K562 (cell line): ENCODE data around the gene CGGBP1. TPM values are rescaled to one million over a fixed set of nuclear protein-coding genes. Genes with fewer than 3 reads are reported as not detected.
A peak's percentile ranks its signal among the peaks of the same experiment; 100 is the strongest.

Source experiments
- ATAC-seq: fragments of 200-7000 bp; cut with Tn5 transposase; 3 replicates; pipeline ENCODE4 v1.9.1; 2020; ENCODE audit warnings: moderate library complexity
- BruUV-seq: library from RNA; stranded (reverse); fragments of 400-500 nt; replicated peaks from 2 replicates; lab custom pipeline; 2021; lab: Mats Ljungman, UMichigan
- CTCF ChIA-PET: fragments of 300-600 bp; formaldehyde crosslinking; extraction: SDS; loops from one replicate; lab custom pipeline; 2021; ENCODE audit warnings: low intra/inter-chr PET ratio; lab: Yijun Ruan, JAX
- POLR2A ChIA-PET: fragments of 300-600, 350-650 bp; sonication (Branson Sonifier 250); formaldehyde crosslinking; extraction: SDS; loops from one replicate; lab custom pipeline; 2021; ENCODE audit warnings: antibody characterized with exemption, inconsistent platforms; lab: Yijun Ruan, JAX
- DNase-seq, 4 experiments: peaks; one replicate each; pipeline versions ENCODE4 v3.0.0 to v3.0.0-alpha.2; 2011 to 2018; ENCODE audit warnings: low spot score in 3 of 4, mixed read lengths in 3 of 4; ENCODE audit errors: extremely low read depth in 1 of 4
- FAIRE-seq: peaks from 2 replicates; lab custom pipeline; 2011; peaks lifted over from hg19 to GRCh38; lab: Jason Lieb, UNC
- H2AFZ ChIP-seq: 2 replicates; pipeline ENCODE4 v1.6.0; 2011; ENCODE audit warnings: low read depth, low read length, control low read depth, inconsistent platforms
- H3K27ac ChIP-seq: fragments of 200-600 bp; 3 replicates; pipeline ENCODE4 v1.8.0; 2011; ENCODE audit warnings: low read depth, mild to moderate bottlenecking, control low read depth, inconsistent platforms, low read length, moderate library complexity, mixed read lengths; ENCODE audit errors: extremely low read depth
- H3K27me3 ChIP-seq, 2 experiments: fragments of 300-600 bp in 1 of 2; 2 replicates in 1 of 2; 3 replicates in 1 of 2; pipeline versions ENCODE4 v1.6.0 to v1.8.0; 2011; ENCODE audit warnings: inconsistent platforms in 2 of 2, low read length in 2 of 2, mild to moderate bottlenecking in 1 of 2, mixed read lengths in 1 of 2, moderate library complexity in 1 of 2; ENCODE audit not compliant: control insufficient read depth in 2 of 2, insufficient read depth in 2 of 2
- H3K36me3 ChIP-seq: fragments of 300-600 bp; 3 replicates; pipeline ENCODE4 v1.8.0; 2011; ENCODE audit warnings: mild to moderate bottlenecking, low read length, inconsistent platforms; ENCODE audit not compliant: control insufficient read depth, insufficient read depth
- H3K4me1 ChIP-seq, 2 experiments: fragments of 200-600 bp in 1 of 2; replicated peaks in 1 of 2; 2 replicates in 1 of 2; 3 replicates in 1 of 2; pipeline versions ENCODE4 v1.5.1 to v1.8.0; 2011; ENCODE audit warnings: inconsistent platforms in 2 of 2, low read length in 2 of 2, mild to moderate bottlenecking in 1 of 2, mixed read lengths in 1 of 2, moderate library complexity in 1 of 2; ENCODE audit not compliant: control insufficient read depth in 2 of 2, insufficient read depth in 2 of 2
- H3K4me2 ChIP-seq: 2 replicates; pipeline ENCODE4 v1.6.1; 2011; ENCODE audit warnings: low read length, control low read depth, inconsistent platforms, mixed read lengths; ENCODE audit not compliant: insufficient read depth
- H3K4me3 ChIP-seq: fragments of 200-600 bp; sonication (generic), shearing (Covaris generic); 2 replicates; pipeline ENCODE4 v1.5.1; 2016; ENCODE audit warnings: control low read depth, inconsistent platforms
- H3K79me2 ChIP-seq: fragments of 200-600 bp; 3 replicates; pipeline ENCODE4 v1.8.0; 2011; ENCODE audit warnings: low read length, inconsistent platforms; ENCODE audit not compliant: control insufficient read depth, insufficient read depth
- H3K9ac ChIP-seq, 2 experiments: 2 replicates each; pipeline versions ENCODE4 v1.6.0 to v1.6.1; 2011; ENCODE audit warnings: low read depth in 2 of 2, low read length in 2 of 2, control low read depth in 1 of 2, inconsistent platforms in 1 of 2, mild to moderate bottlenecking in 1 of 2, mixed read lengths in 1 of 2; ENCODE audit not compliant: insufficient read depth in 1 of 2
- H3K9me1 ChIP-seq: one replicate; pipeline ENCODE4 v1.6.0; 2011; ENCODE audit warnings: inconsistent platforms, mild to moderate bottlenecking, low read length, moderate library complexity; ENCODE audit not compliant: control insufficient read depth, insufficient read depth
- H3K9me3 ChIP-seq: replicated peaks from 2 replicates; pipeline ENCODE4 v1.5.1; 2011; ENCODE audit warnings: low read depth, low read length, inconsistent platforms; ENCODE audit not compliant: control insufficient read depth, insufficient read depth
- H4K20me1 ChIP-seq: replicated peaks from 2 replicates; pipeline ENCODE4 v1.6.1; 2011; ENCODE audit warnings: low read length, inconsistent platforms, mixed read lengths; ENCODE audit not compliant: control insufficient read depth, insufficient read depth
- FOSL1 ChIP-seq: fragments of 200-800 bp; sonication (Bioruptor generic); conservative IDR thresholded peaks from 2 replicates; pipeline ENCODE4 v1.6.1; 2016; ENCODE audit warnings: missing genetic modification characterization, missing compliant biosample characterization
- GABPB1 ChIP-seq: sonication (generic); formaldehyde crosslinking; IDR thresholded peaks from 2 replicates; pipeline ENCODE4 v1.8.0; 2022; ENCODE audit warnings: mild to moderate bottlenecking, missing genetic modification reagents
- HMGXB4 ChIP-seq: sonication (generic); formaldehyde crosslinking; IDR thresholded peaks from 2 replicates; pipeline ENCODE4 v1.8.1; 2023; ENCODE audit warnings: mild to moderate bottlenecking, missing genetic modification reagents
- SIX5 ChIP-seq, 2 experiments: IDR thresholded peaks; 2 replicates each; pipeline ENCODE4 v1.6.1; 2011; ENCODE audit warnings: low read length in 2 of 2, borderline replicate concordance in 1 of 2, low read depth in 1 of 2, mild to moderate bottlenecking in 1 of 2, moderate library complexity in 1 of 2; ENCODE audit not compliant: insufficient read depth in 1 of 2
- TGIF2 ChIP-seq: sonication (generic); formaldehyde crosslinking; IDR thresholded peaks from 2 replicates; pipeline ENCODE4 v1.8.1; 2022; ENCODE audit warnings: mild to moderate bottlenecking, missing genetic modification reagents, moderate library complexity
- TSC22D4 ChIP-seq: fragments of 450-650 bp; IDR thresholded peaks from 2 replicates; pipeline ENCODE4 v1.6.1; 2016; ENCODE audit warnings: missing genetic modification characterization, missing biosample characterization, control low read depth
- ZNF133 ChIP-seq: fragments of 250-450 bp; sonication (Bioruptor Pico); IDR thresholded peaks from 2 replicates; pipeline ENCODE4 v1.4.0; 2020; ENCODE audit warnings: mild to moderate bottlenecking
- ZNF311 ChIP-seq: fragments of 250-450 bp; sonication (Bioruptor Pico); IDR thresholded peaks from 2 replicates; pipeline ENCODE4 v1.4.0; 2020; ENCODE audit warnings: mild to moderate bottlenecking, moderate library complexity
- ZNF583 ChIP-seq: fragments of 250-450 bp; sonication (Bioruptor Pico); IDR thresholded peaks from 2 replicates; pipeline ENCODE4 v1.4.0; 2020
- ZNF717 ChIP-seq: fragments of 250-450 bp; sonication (Bioruptor Pico); IDR thresholded peaks from 2 replicates; pipeline ENCODE4 v1.5.0; 2021
- WGBS: fragments of 100-300 bp; shearing (Covaris generic); methylation state at CpG from one replicate; pipeline ENCODE4 v1.1.6; 2016; ENCODE audit warnings: low coverage, mixed read lengths; ENCODE audit not compliant: insufficient coverage; ENCODE audit errors: missing lambda C conversion rate; 5-methylcytosine and 5-hydroxymethylcytosine counted together
- in situ Hi-C: fragments of 300-500 bp; cut with MboI; formaldehyde crosslinking; loops from 4 replicates; pipeline ENCODE4 v1.15.0; 2018; ENCODE audit warnings: inconsistent platforms, mixed read lengths
- intact Hi-C: fragments of 100-400 bp; cut with micrococcal nuclease; formaldehyde crosslinking; loops from 2 replicates; pipeline ENCODE4 v1.14.2; 2022
- polyA plus RNA-seq, 8 experiments: library from polyadenylated mRNA; depleted of rRNA in 4 of 8; stranded (reverse) in 5 of 8; unstranded in 3 of 8; fragments of >200 nt; fragmentation: Nextera tagmentation in 2 of 8; fragmentation: Illumina TruSeq in 1 of 8; extraction: Ambion mirVana in 2 of 8; extraction: Trizol in 1 of 8; gene quantifications; 2 replicates each; pipeline versions ENCODE4 v1.2.1 to v1.2.3, GENCODE V29; 2011 to 2014; ENCODE audit warnings: inconsistent platforms in 1 of 8, missing spikeins in 1 of 8
- total RNA-seq, 7 experiments: library from RNA; depleted of rRNA in 6 of 7; stranded (reverse); fragments of >200 nt in 6 of 7; fragmentation: Illumina TruSeq in 2 of 7; extraction: Trizol in 2 of 7; gene quantifications; 2 replicates each; pipeline versions ENCODE4 v1.2.1 to v1.2.3, GENCODE V29; 2011 to 2021; ENCODE audit warnings: low replicate concordance in 1 of 7

CGGBP1 gene
- total and polyA plus RNA-seq, 9 of the 15 experiments (the other 6 are each of a cell fraction or from before 2014, with no cell fraction given) = 14.4 to 47.8 (median 37.8) TPM

DNA sequence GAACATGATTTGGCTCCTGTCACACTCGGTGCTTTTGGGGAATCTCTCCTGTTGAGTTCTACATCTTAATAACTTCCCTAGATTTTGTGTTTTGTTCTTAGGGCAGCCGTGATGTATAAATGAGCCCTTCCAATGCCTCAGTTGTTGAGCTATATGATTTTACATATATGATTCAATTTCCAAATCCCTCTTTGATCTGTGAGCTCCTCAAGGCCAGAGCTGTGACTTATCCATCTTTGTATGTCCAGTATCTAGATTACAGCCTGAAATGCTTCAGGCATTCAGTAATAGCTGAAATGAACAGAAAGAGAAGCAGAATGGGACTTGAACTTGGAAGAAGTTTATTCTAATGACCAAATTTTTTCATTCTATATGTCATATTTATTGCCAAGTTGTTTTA lies 26.6 kb downstream of the CGGBP1 start:
- Histone ChIP-seq H3K9me3 (0 out of 2 replicates have a peak, but pooled peaks cover 1% of the 10 kb centered on the region), H3K36me3 (no peaks in the 10 kb centered on the region), H3K27ac (peak overlapping the region; percentile 50; the same call in 2 of the 3 replicates), H3K9me1 (no peaks in the 10 kb centered on the region), H3K27me3 (no peaks in the 10 kb centered on the region), H3K4me1 (peaks cover 7 to 8% of the 10 kb centered on the region in 2 experiments; a peak in 4 of 5 replicates), H3K4me3 (peak overlapping the region; percentile 30), H2AFZ (peak overlapping the region; percentile 71), H3K9ac (peak overlapping the region in 1 of 2 experiments; percentile 39; a peak in 2 of 4 replicates), H3K79me2 (no peaks in the 10 kb centered on the region), H3K4me2 (peak overlapping the region; percentile 73), H4K20me1 (no peaks in the 10 kb centered on the region)
- FAIRE-seq (no peak), DNase-seq (no peak), ATAC-seq (no peak)
- intact Hi-C loops = no loop called here
- in situ Hi-C loops = no loop called here
- ChIA-PET CTCF (no interaction called here), POLR2A (no interaction called here)
- BruUV-seq = no TSS peak
- 4% methylated on average over 2 of the region's 2 CpGs for WGBS
- no peak for TF ChIP-seq GABPB1 (CRISPR knock-in tag)
- no peak for TF ChIP-seq ZNF717 (CRISPR knock-in tag)
- TF ChIP-seq TGIF2 = no peak
- no peak for TF ChIP-seq ZNF133 (CRISPR knock-in tag)
- TF ChIP-seq FOSL1 (tag) = no peak
- TF ChIP-seq TSC22D4 (tag) = no peak
- TF ChIP-seq ZNF311 = no peak
- no peak for TF ChIP-seq ZNF583 (CRISPR knock-in tag)
- TF ChIP-seq HMGXB4 (CRISPR knock-in tag) = no peak
- no peak for TF ChIP-seq SIX5 (IDR thresholded peaks at IDR 0.05; ENCODE audit: borderline replicate concordance in 1 of 2, insufficient read depth in 1 of 2, low read depth in 1 of 2, low read length in 2 of 2)
